Measurements from ENCODE around the gene IMMP2L.
A peak's percentile ranks its signal among the peaks of the same experiment; 100 is the strongest.

Gene IMMP2L

DNA sequence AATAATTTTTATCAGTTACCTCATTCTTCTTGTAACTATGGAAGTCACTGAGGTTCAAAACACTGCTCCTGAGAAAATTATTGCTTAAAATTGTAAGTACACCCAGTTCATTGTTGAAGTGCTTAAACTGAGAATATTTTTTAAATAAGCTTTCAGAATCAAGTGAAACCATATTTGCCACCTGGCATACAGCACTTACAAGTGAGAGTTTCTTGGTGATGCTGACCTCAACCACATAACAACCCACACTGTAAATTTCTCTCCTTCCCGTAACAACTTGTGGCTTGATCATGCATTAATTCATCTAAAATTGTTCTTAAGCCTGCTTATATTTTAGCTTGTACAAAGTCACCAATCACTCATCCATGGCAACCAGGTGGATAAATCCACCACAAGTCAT is 34.0 kb downstream of the IMMP2L start:
- Histone ChIP-seq H2AFZ (ENCODE audit: low read length) (no peak overlapping the region), H3K4me3 (ENCODE audit: low read length, poor library complexity, severe bottlenecking) (no peak overlapping the region), H3K27me3 (ENCODE audit: insufficient read depth, low read length, poor library complexity, severe bottlenecking) (no peaks in the 10 kb centered on the region), H3K79me2 (ENCODE audit: insufficient read depth, low read length) (no peaks in the 10 kb centered on the region), H3K9me3 (ENCODE audit: insufficient read depth, low read depth, low read length) (no peaks in the 10 kb centered on the region), H3K36me3 (ENCODE audit: insufficient read depth, low read length) (no peaks in the 10 kb centered on the region), H4K20me1 (ENCODE audit: insufficient read depth, low read length, poor library complexity, severe bottlenecking) (no peaks in the 10 kb centered on the region), H3K9ac (ENCODE audit: low read depth, low read length, poor library complexity, severe bottlenecking) (no peak overlapping the region), H3K9me2 (replicated peaks; ENCODE audit: low read depth, low read length) (no peaks in the 10 kb centered on the region), H3K4me1 (ENCODE audit: insufficient read depth, low read length, poor library complexity, severe bottlenecking) (peaks cover 22% of the 10 kb centered on the region), H3F3A (ENCODE audit: low read depth) (no peaks in the 10 kb centered on the region), H3K4me2 (ENCODE audit: low read depth, low read length, poor library complexity, severe bottlenecking) (peak overlapping the region; percentile 7)
- no peak for TF ChIP-seq EZH2phosphoT487 (IDR thresholded peaks at IDR 0.05; ENCODE audit: borderline replicate concordance)
- TF ChIP-seq CTCF (conservative IDR thresholded peaks at IDR 0.05; ENCODE audit: low read length): no peak

GRCh38 chr7:111527545-111527944 is 34.7 kb downstream of the IMMP2L start:
- peaks cover 22% of the 10 kb centered on the region for H3K4me1 ChIP-seq (ENCODE audit: insufficient read depth, low read length, poor library complexity, severe bottlenecking)
- TF ChIP-seq CTCF (conservative IDR thresholded peaks at IDR 0.05; ENCODE audit: low read length): no peak
- TF ChIP-seq EZH2phosphoT487 (IDR thresholded peaks at IDR 0.05; ENCODE audit: borderline replicate concordance): no peak
- H3K9me3 ChIP-seq (ENCODE audit: insufficient read depth, low read depth, low read length): no peaks in the 10 kb centered on the region
- H3K79me2 ChIP-seq (ENCODE audit: insufficient read depth, low read length): no peaks in the 10 kb centered on the region
- H3K9ac ChIP-seq (ENCODE audit: low read depth, low read length, poor library complexity, severe bottlenecking): no peak overlapping the region
- no peaks in the 10 kb centered on the region for H3F3A ChIP-seq (ENCODE audit: low read depth)
- no peaks in the 10 kb centered on the region for H3K9me2 ChIP-seq (replicated peaks; ENCODE audit: low read depth, low read length)
- H3K36me3 ChIP-seq (ENCODE audit: insufficient read depth, low read length): no peaks in the 10 kb centered on the region
- H3K27me3 ChIP-seq (ENCODE audit: insufficient read depth, low read length, poor library complexity, severe bottlenecking): no peaks in the 10 kb centered on the region
- no peaks in the 10 kb centered on the region for H4K20me1 ChIP-seq (ENCODE audit: insufficient read depth, low read length, poor library complexity, severe bottlenecking)
- no peak overlapping the region for H3K4me2 ChIP-seq (ENCODE audit: low read depth, low read length, poor library complexity, severe bottlenecking)
- H2AFZ ChIP-seq (ENCODE audit: low read length): no peak overlapping the region
- no peak overlapping the region for H3K4me3 ChIP-seq (ENCODE audit: low read length, poor library complexity, severe bottlenecking)

GRCh38 chr7:111525100-111525499 is 37.2 kb downstream of the IMMP2L start:
- H3K4me2 ChIP-seq (ENCODE audit: low read depth, low read length, poor library complexity, severe bottlenecking): no peak overlapping the region
- TF ChIP-seq EZH2phosphoT487 (IDR thresholded peaks at IDR 0.05; ENCODE audit: borderline replicate concordance) (no peak), CTCF (conservative IDR thresholded peaks at IDR 0.05; ENCODE audit: low read length) (no peak)
- no peaks in the 10 kb centered on the region for H3F3A ChIP-seq (ENCODE audit: low read depth)
- no peaks in the 10 kb centered on the region for H3K27me3 ChIP-seq (ENCODE audit: insufficient read depth, low read length, poor library complexity, severe bottlenecking)
- H3K4me3 ChIP-seq (ENCODE audit: low read length, poor library complexity, severe bottlenecking): no peak overlapping the region
- H2AFZ ChIP-seq (ENCODE audit: low read length): no peak overlapping the region
- H3K79me2 ChIP-seq (ENCODE audit: insufficient read depth, low read length): no peaks in the 10 kb centered on the region
- peaks cover 22% of the 10 kb centered on the region for H3K4me1 ChIP-seq (ENCODE audit: insufficient read depth, low read length, poor library complexity, severe bottlenecking)
- no peak overlapping the region for H3K9ac ChIP-seq (ENCODE audit: low read depth, low read length, poor library complexity, severe bottlenecking)
- H4K20me1 ChIP-seq (ENCODE audit: insufficient read depth, low read length, poor library complexity, severe bottlenecking): no peaks in the 10 kb centered on the region
- H3K9me2 ChIP-seq (replicated peaks; ENCODE audit: low read depth, low read length): no peaks in the 10 kb centered on the region
- no peaks in the 10 kb centered on the region for H3K36me3 ChIP-seq (ENCODE audit: insufficient read depth, low read length)
- H3K9me3 ChIP-seq (ENCODE audit: insufficient read depth, low read depth, low read length): no peaks in the 10 kb centered on the region

Data from Loucy (cell line).